Measurements from ENCODE around the gene CALHM4. TPM values are rescaled to one million over a fixed set of nuclear protein-coding genes. Genes with fewer than 3 reads are reported as not detected.

CALHM4 gene
- total and polyA plus RNA-seq, 2 donors (not counting 3 experiments of a cell fraction or from before 2014, with no cell fraction given), result 1.2 TPM; not detected in 1

- no peak overlapping the region for H3K4me3 ChIP-seq (replicated peaks in 1 of 3; ENCODE audit: insufficient read depth in 1 of 3, low read depth in 1 of 3, low read length in 3 of 3)
- no peak overlapping the region for H3K4me2 ChIP-seq (ENCODE audit: insufficient read depth, low read length)
- H3K27ac ChIP-seq (ENCODE audit: insufficient read depth, low read depth, low read length), result no peak overlapping the region
- ChIA-PET POLR2A (no interaction called here), CTCF (interaction anchor here (0.7 to 1.1 kb wide), 2 partner anchors 10 to 16 kb away, joined by 3 read pairs; no protein-coding TSS in a partner anchor)
- no peaks in the 10 kb centered on the region for H3K27me3 ChIP-seq (ENCODE audit: control insufficient read depth in 2 of 2, insufficient read depth in 2 of 2, low read length in 2 of 2)
- no peaks in the 10 kb centered on the region for H3K9me3 ChIP-seq (replicated peaks; ENCODE audit: control insufficient read depth, insufficient read depth, low read length)
- TF ChIP-seq CTCF (IDR thresholded peaks at IDR 0.05; ENCODE audit: extremely low read depth in 1 of 2, insufficient read depth in 1 of 2, low read depth in 1 of 2, low read length in 2 of 2) (no peak), EZH2 (IDR thresholded peaks at IDR 0.05; ENCODE audit: borderline replicate concordance, low read depth, low read length, severe bottlenecking) (no peak), GATA2 (IDR thresholded peaks at IDR 0.05; ENCODE audit: insufficient read depth, insufficient read length, low read depth, low read length) (no peak), FOS (IDR thresholded peaks at IDR 0.05; ENCODE audit: borderline replicate concordance, insufficient read depth, low read length) (no peak), MYC (IDR thresholded peaks at IDR 0.05; ENCODE audit: low read depth, low read length) (no peak), POLR2AphosphoS5 (IDR thresholded peaks at IDR 0.05; ENCODE audit: insufficient read depth, low read depth, low read length) (no peak), POLR2A (IDR thresholded peaks at IDR 0.05; ENCODE audit: low read depth, low read length) (no peak)
- TF ChIP-seq, protein P1, sequence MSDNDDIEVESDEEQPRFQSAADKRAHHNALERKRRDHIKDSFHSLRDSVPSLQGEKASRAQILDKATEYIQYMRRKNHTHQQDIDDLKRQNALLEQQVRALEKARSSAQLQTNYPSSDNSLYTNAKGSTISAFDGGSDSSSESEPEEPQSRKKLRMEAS (IDR thresholded peaks at IDR 0.05; ENCODE audit: insufficient read depth, insufficient read length), result no peak
- H3K79me2 ChIP-seq (ENCODE audit: control insufficient read depth, insufficient read depth, low read length), result no peaks in the 10 kb centered on the region
- no peaks in the 10 kb centered on the region for H3K4me1 ChIP-seq (ENCODE audit: control insufficient read depth, extremely low read depth, insufficient read depth, low read length)
- no peak overlapping the region for H3K9ac ChIP-seq (replicated peaks; ENCODE audit: extremely low read depth, insufficient read depth, low read length)
- no peaks in the 10 kb centered on the region for H3K9me1 ChIP-seq (replicated peaks; ENCODE audit: control insufficient read depth, extremely low read depth, insufficient read depth, low read length)
- no peak for DNase-seq (ENCODE audit: low read depth, low spot score)
- no peak for FAIRE-seq
- H4K20me1 ChIP-seq (replicated peaks; ENCODE audit: control insufficient read depth, extremely low read depth, insufficient read depth, low read length), result no peaks in the 10 kb centered on the region
- no peaks in the 10 kb centered on the region for H3K36me3 ChIP-seq (ENCODE audit: control insufficient read depth in 2 of 2, extremely low read depth in 1 of 2, insufficient read depth in 2 of 2, low read length in 2 of 2)
- dilution Hi-C loops (cut with MboI; ENCODE audit: extremely low pct_ligation_motif_present, low sequenced_read_pairs), result no loop called here
- no TSS peak for BruUV-seq (replicated peaks)
- intact Hi-C loops (cut with micrococcal nuclease), result no loop called here
- H2AFZ ChIP-seq (ENCODE audit: low read depth, low read length), result no peak overlapping the region
Observed at GRCh38 chr6:116547358-116547757, 6.2 kb upstream of the CALHM4 start.

All from endothelial cell of umbilical vein (primary cell).